ENCODE measurements around the gene GTPBP10.

The GTPBP10 gene

DNA sequence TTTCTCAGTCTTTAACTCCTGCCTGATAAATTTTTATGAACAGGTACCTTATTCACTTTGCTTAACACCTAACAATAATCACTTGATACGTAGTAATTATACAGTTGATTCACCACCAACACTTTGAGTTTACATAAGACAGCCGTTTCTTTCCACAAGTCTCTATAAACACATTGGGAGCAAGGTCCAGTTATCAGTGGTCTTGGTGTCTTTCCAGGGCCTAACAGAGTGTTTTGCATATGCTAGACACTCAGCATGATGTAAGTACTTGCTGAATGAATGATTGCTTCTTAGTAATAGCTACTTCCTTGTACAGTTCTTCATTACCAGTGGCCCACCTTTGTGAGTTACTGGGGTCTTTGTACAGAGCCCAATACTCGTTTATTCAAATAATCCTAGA lies 63.2 kb downstream of the GTPBP10 start:
- Histone ChIP-seq H3K27me3 (ENCODE audit: control insufficient read depth, insufficient read depth, low read length) (no peaks in the 10 kb centered on the region), H3K4me1 (no peaks in the 10 kb centered on the region), H3K27ac (no peak overlapping the region), H3K9ac (no peak overlapping the region), H3K79me2 (no peaks in the 10 kb centered on the region), H3K4me3 (ENCODE audit: low read depth, low read length) (no peak overlapping the region), H3K9me3 (ENCODE audit: control insufficient read depth, low read length) (no peaks in the 10 kb centered on the region), H3K4me2 (ENCODE audit: low read length) (no peak overlapping the region), H2AFZ (no peak overlapping the region), H3K36me3 (ENCODE audit: control insufficient read depth, insufficient read depth, low read length) (no peaks in the 10 kb centered on the region)
- TF ChIP-seq, protein P1, sequence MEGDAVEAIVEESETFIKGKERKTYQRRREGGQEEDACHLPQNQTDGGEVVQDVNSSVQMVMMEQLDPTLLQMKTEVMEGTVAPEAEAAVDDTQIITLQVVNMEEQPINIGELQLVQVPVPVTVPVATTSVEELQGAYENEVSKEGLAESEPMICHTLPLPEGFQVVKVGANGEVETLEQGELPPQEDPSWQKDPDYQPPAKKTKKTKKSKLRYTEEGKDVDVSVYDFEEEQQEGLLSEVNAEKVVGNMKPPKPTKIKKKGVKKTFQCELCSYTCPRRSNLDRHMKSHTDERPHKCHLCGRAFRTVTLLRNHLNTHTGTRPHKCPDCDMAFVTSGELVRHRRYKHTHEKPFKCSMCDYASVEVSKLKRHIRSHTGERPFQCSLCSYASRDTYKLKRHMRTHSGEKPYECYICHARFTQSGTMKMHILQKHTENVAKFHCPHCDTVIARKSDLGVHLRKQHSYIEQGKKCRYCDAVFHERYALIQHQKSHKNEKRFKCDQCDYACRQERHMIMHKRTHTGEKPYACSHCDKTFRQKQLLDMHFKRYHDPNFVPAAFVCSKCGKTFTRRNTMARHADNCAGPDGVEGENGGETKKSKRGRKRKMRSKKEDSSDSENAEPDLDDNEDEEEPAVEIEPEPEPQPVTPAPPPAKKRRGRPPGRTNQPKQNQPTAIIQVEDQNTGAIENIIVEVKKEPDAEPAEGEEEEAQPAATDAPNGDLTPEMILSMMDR (IDR thresholded peaks at IDR 0.05), result no peak

GRCh38 chr7:90411510-90411909 lies 65.0 kb downstream of the GTPBP10 start:
- Histone ChIP-seq H3K9me3 (ENCODE audit: control insufficient read depth, low read length) (no peaks in the 10 kb centered on the region), H3K27me3 (ENCODE audit: control insufficient read depth, insufficient read depth, low read length) (no peaks in the 10 kb centered on the region), H3K4me3 (ENCODE audit: low read depth, low read length) (no peak overlapping the region), H3K4me1 (no peaks in the 10 kb centered on the region), H3K4me2 (ENCODE audit: low read length) (no peak overlapping the region), H2AFZ (no peak overlapping the region), H3K36me3 (ENCODE audit: control insufficient read depth, insufficient read depth, low read length) (no peaks in the 10 kb centered on the region), H3K27ac (no peak overlapping the region), H3K9ac (no peak overlapping the region), H3K79me2 (no peaks in the 10 kb centered on the region)
- TF ChIP-seq, protein P1 (IDR thresholded peaks at IDR 0.05), result no peak

GRCh38 chr7:90412458-90413184 lies 66.1 kb downstream of the GTPBP10 start:
- H3K79me2 ChIP-seq, result no peaks in the 10 kb centered on the region
- H2AFZ ChIP-seq, result no peak overlapping the region
- no peaks in the 10 kb centered on the region for H3K4me1 ChIP-seq
- TF ChIP-seq, protein P1 (IDR thresholded peaks at IDR 0.05), result peak; percentile 33
- H3K9ac ChIP-seq, result no peak overlapping the region
- H3K36me3 ChIP-seq (ENCODE audit: control insufficient read depth, insufficient read depth, low read length), result no peaks in the 10 kb centered on the region
- H3K9me3 ChIP-seq (ENCODE audit: control insufficient read depth, low read length), result no peaks in the 10 kb centered on the region
- H3K27ac ChIP-seq, result no peak overlapping the region
- no peaks in the 10 kb centered on the region for H3K27me3 ChIP-seq (ENCODE audit: control insufficient read depth, insufficient read depth, low read length)
- H3K4me3 ChIP-seq (ENCODE audit: low read depth, low read length), result no peak overlapping the region
- no peak overlapping the region for H3K4me2 ChIP-seq (ENCODE audit: low read length)

- Histone ChIP-seq H3K4me3 (ENCODE audit: low read depth, low read length) (no peak overlapping the region), H3K27ac (no peak overlapping the region)
These were observed 66.6 kb downstream of the GTPBP10 start for GRCh38 chr7:90413185-90413528.

More at GRCh38 chr7:90413185-90413528, 66.6 kb downstream of the GTPBP10 start:
- TF ChIP-seq, protein P1 (IDR thresholded peaks at IDR 0.05), result no peak
- no peak overlapping the region for H2AFZ ChIP-seq
- no peaks in the 10 kb centered on the region for H3K36me3 ChIP-seq (ENCODE audit: control insufficient read depth, insufficient read depth, low read length)
- no peaks in the 10 kb centered on the region for H3K79me2 ChIP-seq
- no peaks in the 10 kb centered on the region for H3K9me3 ChIP-seq (ENCODE audit: control insufficient read depth, low read length)
- no peak overlapping the region for H3K4me2 ChIP-seq (ENCODE audit: low read length)
- no peaks in the 10 kb centered on the region for H3K4me1 ChIP-seq
- H3K27me3 ChIP-seq (ENCODE audit: control insufficient read depth, insufficient read depth, low read length), result no peaks in the 10 kb centered on the region
- H3K9ac ChIP-seq, result no peak overlapping the region
